SK-N-SH (cell line): ENCODE data around the gene MTMR1. TPM values are rescaled to one million over a fixed set of nuclear protein-coding genes. Genes with fewer than 3 reads are reported as not detected.

Experiments used
- CTCF ChIA-PET: fragments of 300-600, 350-600 bp; formaldehyde crosslinking; extraction: SDS; loops from one replicate; lab custom pipeline; 2021; lab: Yijun Ruan, JAX
- POLR2A ChIA-PET: fragments of 350-600 bp; sonication (Branson Sonifier 250); formaldehyde crosslinking; extraction: SDS; loops from one replicate; lab custom pipeline; 2020; ENCODE audit warnings: antibody characterized with exemption, inconsistent platforms; lab: Yijun Ruan, JAX
- DNase-seq: peaks from one replicate; pipeline ENCODE4 v3.0.0; 2012
- H2AFZ ChIP-seq: fragments of 200-600 bp; sonication (generic); 2 replicates; pipeline ENCODE4 v1.8.1; 2016; ENCODE audit warnings: antibody characterized with exemption, mild to moderate bottlenecking, low read depth
- H3F3A ChIP-seq: fragments of 200-600 bp; sonication (generic); replicated peaks from 2 replicates; pipeline ENCODE3; 2016; ENCODE audit warnings: antibody characterized with exemption, mild to moderate bottlenecking; ENCODE audit not compliant: insufficient read depth
- H3K27ac ChIP-seq, 2 experiments: fragments of 200-500 bp in 1 of 2; fragments of 200-600 bp in 1 of 2; sonication (Bioruptor generic) in 1 of 2; sonication (generic), shearing (Covaris generic) in 1 of 2; 2 replicates each; pipeline versions ENCODE4 v1.5.1 to v1.6.1; 2014 to 2016; ENCODE audit warnings: low read depth in 2 of 2, inconsistent platforms in 1 of 2, low read length in 1 of 2, mild to moderate bottlenecking in 1 of 2, mixed read lengths in 1 of 2
- H3K27me3 ChIP-seq: fragments of 200-600 bp; sonication (generic), shearing (Covaris generic); 2 replicates; pipeline ENCODE4 v1.6.1; 2016; ENCODE audit warnings: mixed run types; ENCODE audit not compliant: insufficient read depth
- H3K36me3 ChIP-seq, 2 experiments: fragments of 200-500 bp in 1 of 2; fragments of 200-600 bp in 1 of 2; sonication (Bioruptor generic) in 1 of 2; sonication (generic) in 1 of 2; replicated peaks in 1 of 2; 2 replicates each; pipeline versions ENCODE3 to v1.5.1; 2014 to 2016; ENCODE audit warnings: low read length in 1 of 2, mild to moderate bottlenecking in 1 of 2; ENCODE audit not compliant: insufficient read depth in 2 of 2, control insufficient read depth in 1 of 2
- H3K4me1 ChIP-seq, 2 experiments: fragments of 200-500 bp in 1 of 2; fragments of 200-600 bp in 1 of 2; sonication (Bioruptor generic) in 1 of 2; sonication (generic), shearing (Covaris generic) in 1 of 2; 2 replicates each; pipeline versions ENCODE4 v1.5.1 to v1.6.1; 2014 to 2016; ENCODE audit warnings: low read depth in 1 of 2, low read length in 1 of 2, mixed run types in 1 of 2; ENCODE audit not compliant: insufficient read depth in 2 of 2, control insufficient read depth in 1 of 2
- H3K4me2 ChIP-seq: fragments of 200-600 bp; sonication (generic), shearing (Covaris generic); 2 replicates; pipeline ENCODE4 v1.6.1; 2017; ENCODE audit warnings: mixed run types
- H3K4me3 ChIP-seq, 2 experiments: fragments of 200-500 bp in 1 of 2; fragments of 200-600 bp in 1 of 2; sonication (Bioruptor generic) in 1 of 2; sonication (generic), shearing (Covaris generic) in 1 of 2; 2 replicates each; pipeline versions ENCODE4 v1.5.1 to v1.8.1; 2014 to 2016; ENCODE audit warnings: low read depth in 2 of 2, inconsistent platforms in 1 of 2, low read length in 1 of 2, mild to moderate bottlenecking in 1 of 2, mixed read lengths in 1 of 2, moderate library complexity in 1 of 2
- H3K79me2 ChIP-seq: fragments of 200-600 bp; sonication (generic); 2 replicates; pipeline ENCODE4 v1.8.1; 2017; ENCODE audit warnings: mild to moderate bottlenecking; ENCODE audit not compliant: insufficient read depth
- H3K9ac ChIP-seq: fragments of 200-600 bp; sonication (generic); 2 replicates; pipeline ENCODE4 v1.6.1; 2017; ENCODE audit warnings: mixed run types
- H3K9me2 ChIP-seq: fragments of 200-600 bp; sonication (generic); 2 replicates; pipeline ENCODE4 v1.6.1; 2017; ENCODE audit warnings: mixed run types
- H3K9me3 ChIP-seq: fragments of 200-600 bp; sonication (generic); 2 replicates; pipeline ENCODE4 v1.6.1; 2017; ENCODE audit warnings: mixed run types, mild to moderate bottlenecking, moderate library complexity
- H4K20me1 ChIP-seq: fragments of 200-600 bp; sonication (generic); 2 replicates; pipeline ENCODE4 v1.6.1; 2017; ENCODE audit warnings: mild to moderate bottlenecking, mixed run types; ENCODE audit not compliant: insufficient read depth
- CHD2 ChIP-seq: fragments of 150-350 bp; IDR thresholded peaks from 2 replicates; pipeline ENCODE4 v1.6.1; 2018; ENCODE audit warnings: low read length; ENCODE audit not compliant: partially characterized antibody
- EZH2phosphoT487 ChIP-seq: fragments of 200-600 bp; sonication (generic); IDR thresholded peaks from 2 replicates; pipeline ENCODE4 v1.6.1; 2017; ENCODE audit warnings: low read depth, mixed run types, mild to moderate bottlenecking, antibody characterized with exemption, moderate library complexity, borderline replicate concordance
- GABPA ChIP-seq: IDR thresholded peaks from 2 replicates; pipeline ENCODE4 v1.4.0; 2012; ENCODE audit warnings: low read depth, mild to moderate bottlenecking
- NFIC ChIP-seq: IDR thresholded peaks from 2 replicates; pipeline ENCODE4 v1.4.0; 2012; ENCODE audit warnings: borderline replicate concordance
- PBX3 ChIP-seq: IDR thresholded peaks from 2 replicates; pipeline ENCODE4; 2012
- RCOR1 ChIP-seq: fragments of 150-350 bp; IDR thresholded peaks from 2 replicates; pipeline ENCODE4 v1.6.1; 2017; ENCODE audit warnings: antibody characterized with exemption, low read length
- SMC3 ChIP-seq: IDR thresholded peaks from 2 replicates; pipeline ENCODE4 v1.6.1; 2012; ENCODE audit warnings: low read depth, low read length, improper control_type of control experiment
- TEAD4 ChIP-seq: IDR thresholded peaks from 2 replicates; pipeline ENCODE4 v1.4.0; 2012; ENCODE audit warnings: mild to moderate bottlenecking, borderline replicate concordance; ENCODE audit not compliant: insufficient read depth
- USF2 ChIP-seq: fragments of 150-350 bp; IDR thresholded peaks from 2 replicates; pipeline ENCODE4 v1.6.1; 2017; ENCODE audit warnings: antibody characterized with exemption, low read length, low read depth, borderline replicate concordance
- WGBS: methylation state at CpG from one replicate; pipeline ENCODE4 v1.1.6; 2017; ENCODE audit warnings: low lambda C conversion rate; 5-methylcytosine and 5-hydroxymethylcytosine counted together
- polyA plus RNA-seq, 3 experiments: library from polyadenylated mRNA; depleted of rRNA; stranded (reverse); fragments of >200 nt; gene quantifications; 2 replicates each; pipeline ENCODE4 v1.2.3, GENCODE V29; 2012

Gene MTMR1
- polyA plus RNA-seq, 1 of the 3 experiments (the other 2 are of a cell fraction) = 17.0 TPM

GRCh38 chrX:150697641-150698040 lies 4.4 kb downstream of the MTMR1 start:
- TF ChIP-seq NFIC (no peak), SMC3 (no peak), EZH2phosphoT487 (no peak), RCOR1 (no peak), CHD2 (no peak), PBX3 (no peak), GABPA (no peak)
- H3K9me3 ChIP-seq = no peaks in the 10 kb centered on the region
- H3K4me3 ChIP-seq = no peak overlapping the region
- no peak overlapping the region for H3K4me2 ChIP-seq
- ChIA-PET CTCF (interaction anchor here (1.0 kb wide), 1 partner anchor 18 kb away, joined by 4 read pairs; no protein-coding TSS in a partner anchor), POLR2A (no interaction called here)
- peaks cover 0 to 9% of the 10 kb centered on the region in 2 experiments; a peak in 1 of 4 replicates for H3K4me1 ChIP-seq
- no peak overlapping the region for H3K9ac ChIP-seq
- H3F3A ChIP-seq = no peaks in the 10 kb centered on the region
- no peak overlapping the region for H2AFZ ChIP-seq
- H3K27ac ChIP-seq = no peak overlapping the region
- DNase-seq = no peak
- no peaks in the 10 kb centered on the region for H3K79me2 ChIP-seq
- H3K9me2 ChIP-seq = no peaks in the 10 kb centered on the region
- WGBS = 48% methylated on average over 7 of the region's 7 CpGs
- H4K20me1 ChIP-seq = no peaks in the 10 kb centered on the region
- H3K36me3 ChIP-seq = peaks cover 0 to 7% of the 10 kb centered on the region in 2 experiments
- H3K27me3 ChIP-seq = no peaks in the 10 kb centered on the region

- H3F3A ChIP-seq = no peaks in the 10 kb centered on the region
- TF ChIP-seq USF2 (no peak), RCOR1 (no peak)
- TF ChIP-seq, all 33 proteins: peak for 0
- Histone ChIP-seq H3K27me3 (no peaks in the 10 kb centered on the region), H3K4me3 (no peak overlapping the region), H3K4me1 (peaks cover 0 to 9% of the 10 kb centered on the region in 2 experiments; a peak in 1 of 4 replicates), H4K20me1 (no peaks in the 10 kb centered on the region), H3K9me2 (no peaks in the 10 kb centered on the region), H3K79me2 (no peaks in the 10 kb centered on the region), H3K27ac (no peak overlapping the region), H3K36me3 (peaks cover 0 to 7% of the 10 kb centered on the region in 2 experiments), H3K4me2 (no peak overlapping the region), H3K9me3 (no peaks in the 10 kb centered on the region), H3K9ac (no peak overlapping the region), H2AFZ (no peak overlapping the region)
- 39% methylated on average over 2 of the region's 2 CpGs for WGBS
- POLR2A ChIA-PET = no interaction called here
- CTCF ChIA-PET = interaction anchor here (1.1 to 2.8 kb wide), 2 partner anchors 11 to 15 kb away, joined by 3 to 9 read pairs; no protein-coding TSS in a partner anchor
- DNase-seq = no peak
These were observed 5.8 kb downstream of the MTMR1 start for GRCh38 chrX:150698981-150699380.

- no peak overlapping the region for H3K9ac ChIP-seq
- H3K4me3 ChIP-seq = no peak overlapping the region
- H3K79me2 ChIP-seq = no peaks in the 10 kb centered on the region
- H3F3A ChIP-seq = no peaks in the 10 kb centered on the region
- H3K9me2 ChIP-seq = no peaks in the 10 kb centered on the region
- H4K20me1 ChIP-seq = no peaks in the 10 kb centered on the region
- H3K9me3 ChIP-seq = no peaks in the 10 kb centered on the region
- H3K4me2 ChIP-seq = no peak overlapping the region
- no peaks in the 10 kb centered on the region for H3K27me3 ChIP-seq
- no peak overlapping the region for H3K27ac ChIP-seq
- no peak for DNase-seq
- peaks cover 0 to 7% of the 10 kb centered on the region in 2 experiments for H3K36me3 ChIP-seq
- no peak for TF ChIP-seq TEAD4
- POLR2A ChIA-PET = no interaction called here
- CTCF ChIA-PET = interaction anchor here (2.3 to 2.8 kb wide), 2 partner anchors 8 to 16 kb away, joined by 6 to 9 read pairs; partner anchors contain the start of gene MTMR1
- H2AFZ ChIP-seq = no peak overlapping the region
- peaks cover 0 to 6% of the 10 kb centered on the region in 2 experiments; a peak in 1 of 4 replicates for H3K4me1 ChIP-seq
These were observed 6.9 kb downstream of the MTMR1 start for GRCh38 chrX:150700107-150700506.
